Muscle of arm (tissue), 12 donors: ENCODE data around the gene MORN3. TPM values are rescaled to one million over a fixed set of nuclear protein-coding genes. Genes with fewer than 3 reads are reported as not detected.

Experiments
- DNase-seq: peaks from one replicate; pipeline ENCODE4 v3.0.0-alpha.2; 2013
- polyA plus RNA-seq, 12 donors: library from polyadenylated mRNA; unstranded; fragments of 120-200 nt; gene quantifications; one replicate each; pipeline ENCODE4 v1.2.1, GENCODE V29; 2013; ENCODE audit not compliant: insufficient read length in 12 of 12

Gene MORN3
- polyA plus RNA-seq, 12 donors: 0.08 to 2.2 (median 0.27) TPM; not detected in 2

GRCh38 chr12:121610239-121611149, 59.0 kb downstream of the MORN3 start:
- no peak for DNase-seq

GRCh38 chr12:121608301-121608700, 61.2 kb downstream of the MORN3 start:
- no peak for DNase-seq

GRCh38 chr12:121603581-121603980, 65.9 kb downstream of the MORN3 start:
- DNase-seq: no peak

- DNase-seq: no peak
Observed at GRCh38 chr12:121602766-121603165, 66.7 kb downstream of the MORN3 start.

GRCh38 chr12:121600702-121601336, 68.6 kb downstream of the MORN3 start:
- DNase-seq: no peak

Other genes starting within 250 kb of the MORN3 start
- 10 to 100 TPM in 11 of 12 donors, not detected in 1; 14.0 to 39.3 (median 24.8) TPM for gene KDM2B, start 88.6 kb downstream of the MORN3 start, polyA plus RNA-seq
- gene ORAI1, start 43.1 kb downstream of the MORN3 start, polyA plus RNA-seq: 10 to 100 TPM in 11 of 12 donors, not detected in 1; 24.7 to 58.2 (median 31.6) TPM
- gene TMEM120B, start 43.1 kb upstream of the MORN3 start, polyA plus RNA-seq: 10 to 100 TPM in 11 of 12 donors, not detected in 1; 11.1 to 29.8 (median 19.1) TPM
- gene RHOF, start 124.0 kb upstream of the MORN3 start, polyA plus RNA-seq: 10 to 100 TPM in 1 of 12 donors, 1 to 10 TPM in 9, under 1 TPM in 1, not detected in 1; 0.43 to 23.3 (median 1.6) TPM
- 10 to 100 TPM in 3 of 12 donors, 1 to 10 TPM in 8, not detected in 1; 6.7 to 20.2 (median 8.1) TPM for gene SETD1B, start 134.4 kb upstream of the MORN3 start, polyA plus RNA-seq
- gene HPD, start 189.2 kb upstream of the MORN3 start, polyA plus RNA-seq: under 1 TPM in 5 of 12 donors, not detected in 7; 0.13 to 0.67 (median 0.22) TPM
- gene PSMD9, start 219.1 kb upstream of the MORN3 start, polyA plus RNA-seq: 10 to 100 TPM in 11 of 12 donors, not detected in 1; 34.6 to 46.5 (median 41.9) TPM
- gene CFAP251, start 248.9 kb upstream of the MORN3 start, polyA plus RNA-seq: 1 to 10 TPM in 7 of 12 donors, under 1 TPM in 3, not detected in 2; 0.57 to 2.2 (median 1.2) TPM